GM12891 (cell line): ENCODE measurements around the gene CD84.
A peak's percentile ranks its signal among the peaks of the same experiment; 100 is the strongest.

Experiments
- DNase-seq: peaks from one replicate; pipeline ENCODE4 v3.0.0; 2011; ENCODE audit warnings: low spot score; ENCODE audit not compliant: insufficient read length
- FAIRE-seq: peaks from 2 replicates; lab custom pipeline; 2011; peaks lifted over from hg19 to GRCh38; lab: Jason Lieb, UNC
- PAX5 ChIP-seq: IDR thresholded peaks from 2 replicates; pipeline ENCODE4 v1.6.1; 2011; ENCODE audit warnings: low read length, moderate library complexity, mild to moderate bottlenecking; ENCODE audit not compliant: insufficient read depth, severe bottlenecking
- POLR2A ChIP-seq: IDR thresholded peaks from 2 replicates; pipeline ENCODE4 v1.6.1; 2011; ENCODE audit warnings: low read depth, low read length, control low read depth
- POLR2AphosphoS5 ChIP-seq: IDR thresholded peaks from 2 replicates; pipeline ENCODE4 v1.6.1; 2011; ENCODE audit warnings: low read depth, low read length, control low read depth
- POU2F2 ChIP-seq: IDR thresholded peaks from 2 replicates; pipeline ENCODE4 v1.6.1; 2011; ENCODE audit warnings: low read depth, mild to moderate bottlenecking, control low read depth, low read length, moderate library complexity
- SPI1 ChIP-seq: IDR thresholded peaks from 2 replicates; pipeline ENCODE4 v1.6.1; 2011; ENCODE audit warnings: low read depth, low read length, control low read depth
- TAF1 ChIP-seq: IDR thresholded peaks from 2 replicates; pipeline ENCODE4 v1.6.1; 2011; ENCODE audit warnings: low read depth, low read length, control low read depth

The CD84 gene

GRCh38 chr1:160492617-160493016, 86.7 kb downstream of the CD84 start:
- TF ChIP-seq POLR2A (no peak), POLR2AphosphoS5 (no peak), PAX5 (no peak), POU2F2 (no peak), SPI1 (no peak), TAF1 (no peak)
- DNase-seq = no peak
- no peak for FAIRE-seq

DNA sequence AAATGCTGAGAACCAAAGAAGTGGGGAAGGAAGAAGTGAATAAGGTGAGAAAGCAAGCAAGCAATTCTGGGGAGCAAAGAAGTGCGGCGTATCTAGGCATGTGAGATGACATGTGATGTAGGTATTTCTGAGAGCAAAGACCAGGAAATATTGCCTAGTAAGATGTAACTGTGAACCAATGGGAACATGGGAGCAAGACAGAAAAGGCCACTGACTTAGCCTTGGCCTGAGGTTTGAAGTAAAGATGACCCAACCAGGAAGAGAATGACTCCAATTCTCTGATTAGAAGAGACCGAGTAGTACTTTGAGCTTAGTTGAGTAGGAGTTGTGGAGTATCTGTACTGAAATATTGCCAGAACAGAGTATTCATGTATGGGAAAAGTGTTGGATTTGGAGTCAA, 87.3 kb downstream of the CD84 start:
- TF ChIP-seq POLR2A (no peak), SPI1 (no peak), PAX5 (no peak), POLR2AphosphoS5 (no peak), TAF1 (no peak)
- DNase-seq (no peak), FAIRE-seq (peak; percentile 52)
